ENCODE data around the gene STARD3NL.

GRCh38 chr7:38242814-38243213 is 64.8 kb downstream of the STARD3NL start:
- TF ChIP-seq GATA1 (IDR thresholded peaks at IDR 0.05; ENCODE audit: low read depth, low read length) (no peak), POLR2A (IDR thresholded peaks at IDR 0.05; ENCODE audit: low read length) (no peak)

Data from erythroblast (primary cell).